ENCODE results near the gene RBM47.

The RBM47 gene

DNA sequence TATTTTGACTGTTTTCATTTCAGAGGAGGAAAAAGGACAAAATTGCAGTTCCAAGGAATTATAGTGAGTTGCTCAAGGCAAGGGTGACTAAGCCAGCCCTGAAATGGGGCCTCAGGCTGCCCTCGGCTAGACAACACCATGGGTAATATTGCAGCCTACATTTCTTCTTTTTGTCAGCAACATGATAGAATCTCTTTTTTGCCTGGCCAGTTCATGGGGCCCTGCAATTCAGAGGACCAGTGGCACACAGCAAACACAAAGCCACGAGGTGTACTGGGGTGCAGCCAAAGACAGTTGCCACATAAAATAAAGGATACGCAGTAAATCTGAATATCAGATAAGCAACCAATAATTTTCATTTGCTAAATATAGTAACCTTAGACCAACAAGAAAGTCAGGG lies 41.8 kb downstream of the RBM47 start:
- no peak for DNase-seq (ENCODE audit: low read depth in 2 of 2)

DNA sequence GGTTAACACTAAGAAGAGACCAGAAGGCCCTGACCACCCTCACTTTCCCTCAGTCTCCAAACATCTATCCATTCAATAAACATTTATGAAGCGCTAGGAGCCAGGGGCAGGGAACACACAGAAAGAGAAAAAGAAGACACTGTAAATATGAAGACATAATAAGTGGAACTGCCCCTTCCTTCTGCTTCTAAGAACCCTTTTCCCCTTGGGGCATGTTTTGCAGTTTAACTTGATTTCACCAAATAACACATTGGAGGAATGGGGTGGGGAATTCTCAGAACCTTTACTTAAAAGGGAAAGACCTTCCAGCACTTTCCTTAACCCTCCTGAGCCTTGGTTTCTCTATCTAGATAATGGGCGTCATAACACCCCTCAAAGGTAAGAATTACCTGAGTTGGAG lies 42.3 kb downstream of the RBM47 start:
- no peak for DNase-seq (ENCODE audit: low read depth in 2 of 2)

DNA sequence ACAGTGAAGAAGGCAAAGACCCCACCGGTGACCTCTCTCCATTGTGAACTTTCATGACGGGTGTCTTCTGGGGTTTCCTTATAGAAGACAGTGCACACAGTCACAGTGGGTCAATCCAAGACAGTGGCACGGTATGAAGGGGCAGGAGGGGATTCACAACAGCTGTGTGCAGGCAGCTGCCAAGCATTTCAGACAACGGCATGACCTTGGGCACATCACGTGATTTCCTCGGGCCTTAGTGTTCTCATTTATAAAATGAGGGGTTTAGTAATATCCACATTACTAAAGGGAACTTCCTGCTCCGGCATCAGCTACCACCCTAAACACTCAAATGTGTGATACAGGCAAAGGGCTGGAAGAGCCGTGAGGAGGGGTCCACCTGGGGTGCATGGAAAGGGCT lies 42.9 kb downstream of the RBM47 start:
- no peak for DNase-seq (ENCODE audit: low read depth in 2 of 2)

DNA sequence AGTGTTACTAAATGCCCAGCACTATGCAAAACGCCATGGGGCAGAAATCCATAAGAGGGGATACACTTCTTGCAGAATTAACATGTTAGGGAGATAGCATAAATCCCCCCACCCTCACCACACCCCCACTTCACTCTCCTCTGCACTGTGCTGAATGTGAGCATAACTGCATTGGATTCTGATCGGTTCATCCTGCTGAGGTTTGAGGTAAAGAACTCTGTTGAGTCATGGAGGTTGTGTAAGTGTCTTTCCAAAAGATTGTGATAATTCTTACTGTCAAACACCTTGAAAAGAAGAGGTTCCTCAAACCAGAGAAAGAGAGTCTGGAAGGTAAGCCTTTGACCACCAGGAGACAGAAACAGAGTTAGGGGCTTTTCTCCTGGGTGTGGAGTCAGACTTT lies 43.6 kb downstream of the RBM47 start:
- no peak for DNase-seq (ENCODE audit: low read depth in 2 of 2)

DNA sequence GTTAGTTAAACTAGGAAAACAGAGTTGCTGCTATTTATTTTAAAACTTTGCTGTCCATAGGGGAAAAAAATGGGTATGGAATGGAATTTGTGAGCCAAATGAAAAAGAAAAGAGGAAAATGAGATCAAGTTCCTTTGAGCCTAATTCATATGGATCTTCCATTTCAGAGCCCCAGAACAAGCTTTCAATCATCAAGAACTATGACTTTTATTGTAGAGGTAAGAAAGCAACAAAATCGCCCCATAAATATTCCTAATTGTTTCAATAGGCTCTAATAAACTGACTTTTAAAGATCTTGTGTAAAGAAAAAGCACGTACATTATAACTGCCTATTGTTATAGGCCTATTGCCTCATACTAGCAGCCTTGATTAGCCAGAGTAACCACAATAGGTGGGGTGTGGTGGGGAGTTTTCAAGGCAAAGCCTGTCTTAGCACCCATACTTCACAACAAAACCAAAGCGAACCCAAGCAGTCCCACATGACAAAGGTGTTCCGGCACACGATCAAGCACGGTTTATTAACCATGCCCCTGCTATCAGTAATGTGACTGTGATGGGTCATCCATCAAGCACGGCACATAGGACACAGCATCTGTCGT lies 44.4 kb downstream of the RBM47 start:
- DNase-seq (ENCODE audit: low read depth in 2 of 2), result no peak

DNA sequence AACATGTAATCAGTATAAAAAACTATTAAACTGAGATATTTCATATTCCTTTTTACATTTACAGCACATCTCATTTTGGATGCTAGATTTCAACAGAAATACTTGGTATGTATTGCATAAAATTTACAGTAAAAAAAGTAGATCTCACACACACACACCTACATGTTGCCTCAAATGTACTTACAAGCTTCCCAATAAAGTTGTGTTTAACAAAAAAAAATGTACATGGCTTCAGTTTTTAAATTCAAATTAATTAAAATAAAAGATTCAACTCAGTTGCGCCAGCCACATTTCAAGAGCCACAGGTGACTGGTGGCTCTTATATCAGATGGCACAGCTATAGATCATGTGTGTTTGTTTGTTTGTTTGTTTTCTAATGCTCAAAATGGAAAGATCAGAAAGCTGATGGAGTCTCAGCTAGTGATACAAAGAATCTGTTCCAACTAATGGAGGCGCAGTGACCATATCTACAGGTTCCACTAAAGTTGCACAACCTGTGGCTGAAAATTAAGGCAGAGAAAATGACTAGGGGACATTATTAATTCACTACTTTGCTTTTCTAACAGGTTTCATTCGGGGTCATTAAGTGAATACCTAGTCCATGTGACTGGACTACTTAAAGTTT lies 45.0 kb downstream of the RBM47 start:
- DNase-seq (ENCODE audit: low read depth in 2 of 2), result no peak

GRCh38 chr4:40583850-40584439 lies 45.7 kb downstream of the RBM47 start:
- DNase-seq (ENCODE audit: low read depth in 2 of 2), result no peak

DNA sequence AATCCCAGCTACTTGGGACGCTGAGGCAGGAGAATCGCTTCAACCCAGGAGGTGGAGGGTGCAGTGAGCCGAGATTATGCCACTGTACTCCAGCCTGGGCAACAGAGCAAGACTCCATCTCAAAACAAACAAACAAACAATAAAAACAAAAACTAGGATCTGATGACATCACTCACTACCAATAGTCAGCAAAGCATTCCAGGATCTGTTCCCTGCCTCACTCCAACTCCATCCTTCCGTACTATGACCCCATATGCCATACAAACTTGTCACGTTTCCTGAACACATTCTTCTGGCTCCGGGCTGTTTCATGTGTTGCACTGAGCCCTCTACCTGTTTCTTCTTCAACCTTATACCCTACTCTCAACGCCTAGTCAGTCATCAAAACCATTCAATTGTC lies 47.3 kb downstream of the RBM47 start:
- no peak for DNase-seq (ENCODE audit: low read depth in 2 of 2)

DNA sequence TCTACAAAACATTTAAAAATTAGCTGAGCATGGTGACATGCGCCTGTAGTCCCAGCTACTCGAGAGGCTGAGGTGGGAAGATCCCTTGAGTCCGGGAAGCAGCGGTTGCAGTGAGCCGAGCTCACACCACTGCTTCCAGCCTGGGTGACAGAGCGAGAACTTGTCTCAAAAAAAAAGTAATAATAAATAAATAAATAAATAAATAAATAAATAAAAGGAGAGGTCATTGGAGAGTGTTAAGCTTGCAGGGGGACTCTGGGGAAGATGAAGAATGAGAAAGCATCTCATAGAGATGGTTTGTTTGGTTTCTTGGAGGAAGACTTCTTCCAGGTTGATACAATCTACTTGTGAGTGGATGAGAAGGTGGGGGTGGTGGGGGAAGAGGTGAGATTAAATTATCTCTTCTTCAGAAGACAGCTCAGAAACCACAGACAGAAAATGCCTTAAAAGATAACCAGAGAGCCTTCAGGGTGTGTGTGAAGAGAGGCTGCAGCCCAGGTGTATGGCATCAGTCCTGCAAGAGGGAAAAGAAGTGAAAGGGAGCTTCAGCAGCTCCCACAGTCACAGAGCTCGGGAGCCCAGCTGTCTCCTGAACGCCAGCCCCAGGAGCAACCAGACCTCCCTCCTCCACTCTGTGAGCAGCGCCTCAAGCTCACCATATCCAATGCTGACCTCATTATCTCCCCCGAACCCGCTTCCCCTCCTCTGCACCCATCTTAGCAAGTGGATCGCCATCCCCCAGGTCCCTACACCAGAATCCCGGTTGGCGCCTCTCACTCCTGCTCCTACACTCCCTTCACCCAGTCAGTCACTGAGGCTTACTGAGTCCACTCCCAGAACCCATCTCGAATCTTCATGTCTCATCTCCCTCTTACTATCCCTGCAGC lies 48.2 kb downstream of the RBM47 start:
- DNase-seq (ENCODE audit: low read depth in 2 of 2), result no peak

DNA sequence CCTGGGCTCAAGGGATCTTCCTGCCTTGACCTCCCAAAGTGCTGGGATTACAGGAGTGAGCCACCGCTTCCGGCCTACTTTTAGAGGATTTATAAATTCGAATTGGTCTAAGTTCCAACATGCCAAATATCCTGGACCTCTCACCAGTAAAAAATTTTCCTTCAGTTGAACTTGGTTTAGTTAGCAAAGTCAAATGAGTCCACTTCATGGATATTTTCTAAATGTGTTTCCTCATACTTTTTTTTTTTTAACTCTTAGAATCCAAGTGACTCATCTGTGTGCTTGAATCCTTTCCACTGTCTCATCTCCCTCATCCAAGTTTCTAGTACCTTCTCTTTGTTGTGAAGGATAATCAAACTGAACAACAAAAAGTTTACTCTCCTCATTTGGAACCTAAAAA lies 49.7 kb downstream of the RBM47 start:
- DNase-seq (ENCODE audit: low read depth in 2 of 2), result no peak

DNA sequence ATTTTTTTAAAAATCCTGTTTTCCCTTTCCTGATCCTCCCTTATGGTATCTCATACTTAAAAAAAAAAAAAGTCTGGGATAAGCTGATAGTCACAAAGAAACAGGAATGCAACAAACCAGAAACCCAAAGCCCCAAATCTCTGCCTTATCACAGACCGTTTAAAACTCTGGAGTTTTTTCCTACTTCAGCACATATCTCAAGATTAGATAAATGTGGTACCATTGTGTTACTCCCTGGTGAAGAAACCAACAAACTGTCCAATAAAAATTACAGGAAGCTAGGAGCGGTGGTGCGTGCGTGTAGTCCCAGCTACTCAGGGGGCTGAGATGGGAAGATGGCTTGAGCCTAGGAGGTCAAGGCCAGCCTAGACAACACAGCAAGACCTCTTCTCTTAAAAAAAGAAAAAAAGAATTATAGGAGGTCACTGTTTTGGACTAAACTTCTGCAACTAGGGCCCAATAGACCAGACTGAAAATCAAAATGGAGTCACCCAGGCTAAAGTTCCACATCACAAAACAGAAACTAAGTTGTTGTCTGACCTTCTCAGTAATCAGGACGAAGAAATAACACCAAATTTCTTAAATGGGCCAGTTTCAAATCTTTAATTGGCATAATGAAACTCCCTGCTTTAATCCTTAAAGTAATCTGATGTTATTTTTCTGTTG lies 51.9 kb downstream of the RBM47 start:
- DNase-seq (ENCODE audit: low read depth in 2 of 2), result no peak

DNA sequence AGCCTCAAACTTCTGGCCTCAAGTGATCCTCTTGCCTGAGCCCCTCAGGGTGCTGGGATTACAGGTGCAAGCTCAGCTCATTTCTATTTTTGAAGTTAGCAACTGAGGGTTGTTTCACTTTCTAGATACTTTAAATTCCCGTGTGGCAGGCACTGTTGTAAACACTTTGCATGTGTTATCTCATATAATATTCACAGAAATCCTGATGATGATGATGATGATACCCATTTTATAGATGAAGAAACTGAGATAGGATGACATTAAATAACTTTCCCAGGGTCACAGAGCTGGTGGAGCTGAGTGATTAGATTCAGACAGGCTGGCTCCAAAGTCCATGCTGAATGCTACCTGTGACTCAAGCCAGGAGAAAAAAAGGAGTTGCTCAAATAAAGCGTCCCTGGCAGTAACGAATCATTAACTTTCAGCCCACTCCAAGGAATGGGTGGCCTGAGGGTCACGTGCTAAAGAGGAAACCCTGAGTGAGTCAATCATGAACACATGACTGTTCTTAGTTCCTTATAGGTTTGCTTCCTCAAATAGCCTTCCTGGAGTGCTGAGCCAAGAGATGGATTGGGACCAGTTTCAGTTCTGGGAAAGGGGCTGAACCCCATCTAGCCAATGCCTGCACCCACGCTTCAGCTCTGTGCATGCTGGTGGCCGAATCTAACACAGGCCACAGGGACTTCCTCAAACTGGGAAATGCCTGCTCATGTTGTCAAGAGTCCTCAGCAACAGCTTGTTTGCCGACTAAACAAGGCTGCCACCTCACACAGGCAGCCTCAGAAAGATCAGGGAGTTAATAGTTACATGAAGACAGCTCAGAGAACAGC lies 52.8 kb downstream of the RBM47 start:
- DNase-seq (ENCODE audit: low read depth in 2 of 2), result no peak

- no peak for DNase-seq (ENCODE audit: low read depth in 2 of 2)
These were observed 53.8 kb downstream of the RBM47 start for GRCh38 chr4:40575846-40576245.

DNA sequence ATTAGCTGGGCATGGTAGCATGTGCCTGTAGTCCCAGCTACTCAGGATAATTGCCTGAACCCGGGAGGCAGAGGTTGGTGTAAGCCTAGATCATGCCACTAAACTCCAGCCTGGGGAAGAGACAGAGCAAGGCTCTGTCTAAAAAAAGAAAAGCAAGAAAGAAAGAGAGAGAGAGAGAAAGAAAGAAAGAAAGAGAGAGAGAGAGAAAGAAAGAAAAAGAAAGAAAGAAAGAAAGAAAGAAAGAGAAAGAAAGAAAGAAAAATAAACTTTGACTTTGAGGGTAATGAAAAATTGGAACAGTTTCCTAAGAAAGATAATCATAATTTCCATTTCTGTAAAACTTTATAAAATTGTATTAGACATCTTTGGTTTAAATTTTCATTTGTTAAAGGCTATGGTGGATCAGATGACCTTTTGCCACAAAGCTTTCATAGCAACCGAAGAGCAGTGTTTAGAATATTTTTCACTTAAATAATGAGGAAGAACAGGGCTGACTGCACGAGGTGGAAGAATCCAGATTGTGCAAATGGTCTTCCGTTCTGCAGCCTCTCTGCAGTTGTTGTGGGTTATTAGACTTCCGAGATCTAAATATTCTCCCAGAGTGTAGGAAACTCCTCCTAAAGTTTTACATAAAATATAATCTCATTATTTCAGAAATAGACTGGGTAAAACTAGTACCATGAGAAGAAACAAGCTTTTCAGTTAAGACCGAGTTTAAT lies 55.9 kb downstream of the RBM47 start:
- no peak for DNase-seq (ENCODE audit: low read depth in 2 of 2)

DNA sequence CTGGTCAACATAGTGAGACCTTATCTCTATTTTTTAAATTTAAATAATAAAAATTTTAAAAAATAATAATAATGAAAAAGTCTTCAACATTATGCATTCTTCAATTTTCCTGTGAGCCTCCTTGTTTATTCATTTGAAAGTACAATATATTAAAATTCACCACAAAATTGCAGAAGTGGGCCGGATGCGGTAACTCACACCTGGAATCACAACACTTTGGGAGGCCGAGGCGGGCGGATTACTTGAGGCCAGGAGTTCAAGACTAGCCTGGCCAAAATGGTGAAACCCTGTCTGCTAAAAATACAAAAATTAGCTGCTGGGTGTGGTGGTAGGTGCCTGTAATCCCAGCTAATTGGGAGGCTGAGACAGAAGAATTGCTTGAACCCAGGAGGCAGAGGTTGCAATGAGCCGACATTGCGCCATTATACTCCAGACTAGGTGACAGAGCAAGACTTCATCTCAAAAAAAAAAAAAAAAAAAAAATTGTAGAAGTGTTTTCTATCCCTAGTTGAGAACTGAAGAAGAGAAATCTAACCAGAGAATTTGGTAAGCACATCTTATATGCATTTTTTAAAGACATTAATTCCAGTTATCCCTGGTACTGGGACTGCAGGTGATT lies 56.9 kb downstream of the RBM47 start:
- no peak for DNase-seq (ENCODE audit: low read depth in 2 of 2)

- DNase-seq (ENCODE audit: low read depth in 2 of 2), result no peak
These were observed 58.5 kb downstream of the RBM47 start for GRCh38 chr4:40571208-40571607.

DNA sequence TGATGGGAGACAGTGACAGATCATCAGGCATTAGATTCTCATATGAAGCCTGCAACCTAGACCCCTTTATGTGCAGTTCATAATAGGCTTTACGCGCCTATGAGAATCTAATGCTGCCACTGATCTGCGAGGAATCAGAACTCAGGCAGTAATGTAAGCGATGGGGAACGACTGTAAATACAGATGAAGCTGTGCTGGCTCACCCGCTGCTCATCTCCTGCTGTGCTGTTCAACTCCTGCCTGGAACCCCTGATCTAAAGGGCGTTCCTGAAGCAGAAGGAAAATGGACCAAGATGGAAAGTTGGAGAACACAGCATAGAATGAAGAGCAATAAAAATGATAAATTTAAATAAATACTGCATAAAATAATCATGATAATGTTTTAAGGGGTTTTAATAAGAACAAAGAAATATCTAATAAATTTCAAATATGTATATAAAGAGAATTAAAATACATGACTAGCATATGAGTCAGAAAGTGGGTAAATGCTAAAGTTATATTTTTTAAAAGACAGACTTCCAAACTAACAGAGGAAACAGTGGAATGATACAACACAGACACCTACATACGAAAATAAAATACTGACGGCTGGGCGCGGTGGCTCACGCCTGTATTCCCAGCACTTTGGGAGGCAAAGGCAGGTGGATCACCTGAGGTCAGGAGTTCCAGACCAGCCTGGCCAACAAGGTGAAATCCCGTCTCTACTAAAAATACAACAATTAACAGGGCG lies 59.2 kb downstream of the RBM47 start:
- DNase-seq (ENCODE audit: low read depth in 2 of 2), result no peak

- no peak for DNase-seq (ENCODE audit: low read depth in 2 of 2)
These were observed 64.7 kb downstream of the RBM47 start for GRCh38 chr4:40564815-40565483.

GRCh38 chr4:40564004-40564403 lies 65.7 kb downstream of the RBM47 start:
- no peak for DNase-seq (ENCODE audit: low read depth in 2 of 2)
